ENCODE measurements around the gene AP3B1.

Gene AP3B1

GRCh38 chr5:78295035-78295961 is 800 bp upstream of the AP3B1 start:
- in situ Hi-C loops (cut with MboI; ENCODE audit: low pct_unique_long_range_greater_than_20kb, low sequenced_read_pairs) = no loop called here
- peak; percentile 47 for DNase-seq

- no peak for DNase-seq
- in situ Hi-C loops (cut with MboI; ENCODE audit: low pct_unique_long_range_greater_than_20kb, low sequenced_read_pairs) = no loop called here
Measured at GRCh38 chr5:78293851-78294247, 649 bp downstream of the AP3B1 start.

- in situ Hi-C loops (cut with MboI; ENCODE audit: low pct_unique_long_range_greater_than_20kb, low sequenced_read_pairs) = no loop called here
- no peak for DNase-seq
Measured at GRCh38 chr5:78291687-78292086, 2.8 kb downstream of the AP3B1 start.

- in situ Hi-C loops (cut with MboI; ENCODE audit: low pct_unique_long_range_greater_than_20kb, low sequenced_read_pairs) = no loop called here
Measured at GRCh38 chr5:78289911-78290310, 4.6 kb downstream of the AP3B1 start.

GRCh38 chr5:78288246-78288645 is 6.3 kb downstream of the AP3B1 start:
- no peak for DNase-seq

More at GRCh38 chr5:78289911-78290310, 4.6 kb downstream of the AP3B1 start:
- no peak for DNase-seq

GRCh38 chr5:78287833-78288232 is 6.7 kb downstream of the AP3B1 start:
- peak; percentile 25 for DNase-seq
- in situ Hi-C loops (cut with MboI; ENCODE audit: low pct_unique_long_range_greater_than_20kb, low sequenced_read_pairs) = no loop called here

More at GRCh38 chr5:78288246-78288645, 6.3 kb downstream of the AP3B1 start:
- in situ Hi-C loops (cut with MboI; ENCODE audit: low pct_unique_long_range_greater_than_20kb, low sequenced_read_pairs) = no loop called here

GRCh38 chr5:78287169-78287568 is 7.3 kb downstream of the AP3B1 start:
- in situ Hi-C loops (cut with MboI; ENCODE audit: low pct_unique_long_range_greater_than_20kb, low sequenced_read_pairs) = no loop called here
- no peak for DNase-seq

GRCh38 chr5:78286290-78286689 is 8.2 kb downstream of the AP3B1 start:
- DNase-seq = no peak
- in situ Hi-C loops (cut with MboI; ENCODE audit: low pct_unique_long_range_greater_than_20kb, low sequenced_read_pairs) = no loop called here

- no peak for DNase-seq
- in situ Hi-C loops (cut with MboI; ENCODE audit: low pct_unique_long_range_greater_than_20kb, low sequenced_read_pairs) = no loop called here
Measured at GRCh38 chr5:78283802-78284201, 10.7 kb downstream of the AP3B1 start.

- in situ Hi-C loops (cut with MboI; ENCODE audit: low pct_unique_long_range_greater_than_20kb, low sequenced_read_pairs) = no loop called here
- DNase-seq = no peak
Measured at GRCh38 chr5:78283105-78283504, 11.4 kb downstream of the AP3B1 start.

- DNase-seq = no peak
- in situ Hi-C loops (cut with MboI; ENCODE audit: low pct_unique_long_range_greater_than_20kb, low sequenced_read_pairs) = no loop called here
Measured at GRCh38 chr5:78280261-78280660, 14.2 kb downstream of the AP3B1 start.

- in situ Hi-C loops (cut with MboI; ENCODE audit: low pct_unique_long_range_greater_than_20kb, low sequenced_read_pairs) = no loop called here
- DNase-seq = no peak
Measured at GRCh38 chr5:78279194-78279593, 15.3 kb downstream of the AP3B1 start.

GRCh38 chr5:78277715-78278114 is 16.8 kb downstream of the AP3B1 start:
- in situ Hi-C loops (cut with MboI; ENCODE audit: low pct_unique_long_range_greater_than_20kb, low sequenced_read_pairs) = no loop called here
- DNase-seq = no peak

- DNase-seq = no peak
- in situ Hi-C loops (cut with MboI; ENCODE audit: low pct_unique_long_range_greater_than_20kb, low sequenced_read_pairs) = no loop called here
Measured at GRCh38 chr5:78275998-78276543, 18.4 kb downstream of the AP3B1 start.

- no peak for DNase-seq
- in situ Hi-C loops (cut with MboI; ENCODE audit: low pct_unique_long_range_greater_than_20kb, low sequenced_read_pairs) = no loop called here
Measured at GRCh38 chr5:78274540-78275197, 19.8 kb downstream of the AP3B1 start.

GRCh38 chr5:78273436-78273835 is 21.1 kb downstream of the AP3B1 start:
- DNase-seq = no peak
- in situ Hi-C loops (cut with MboI; ENCODE audit: low pct_unique_long_range_greater_than_20kb, low sequenced_read_pairs) = no loop called here

- no peak for DNase-seq
- in situ Hi-C loops (cut with MboI; ENCODE audit: low pct_unique_long_range_greater_than_20kb, low sequenced_read_pairs) = no loop called here
Measured at GRCh38 chr5:78271766-78272165, 22.7 kb downstream of the AP3B1 start.

- in situ Hi-C loops (cut with MboI; ENCODE audit: low pct_unique_long_range_greater_than_20kb, low sequenced_read_pairs) = no loop called here
- DNase-seq = peak; percentile 51
Measured at GRCh38 chr5:78269088-78269703, 25.3 kb downstream of the AP3B1 start.

GRCh38 chr5:78268356-78268755 is 26.1 kb downstream of the AP3B1 start:
- in situ Hi-C loops (cut with MboI; ENCODE audit: low pct_unique_long_range_greater_than_20kb, low sequenced_read_pairs) = no loop called here
- DNase-seq = peak; percentile 57

GRCh38 chr5:78265163-78265562 is 29.3 kb downstream of the AP3B1 start:
- in situ Hi-C loops (cut with MboI; ENCODE audit: low pct_unique_long_range_greater_than_20kb, low sequenced_read_pairs) = no loop called here

More at GRCh38 chr5:78265163-78265562, 29.3 kb downstream of the AP3B1 start:
- no peak for DNase-seq
